ENCODE measurements around the gene IGBP1. TPM values are rescaled to one million over a fixed set of nuclear protein-coding genes. Genes with fewer than 3 reads are reported as not detected.
A peak's percentile ranks its signal among the peaks of the same experiment; 100 is the strongest.

Gene IGBP1
- polyA plus RNA-seq, 1 of the 3 experiments (the other 2 are of a cell fraction) = 49.4 TPM

GRCh38 chrX:70084592-70085240 lies 48.5 kb upstream of the IGBP1 start:
- no peak for DNase-seq
- H3K4me2 ChIP-seq = no peak overlapping the region
- WGBS (ENCODE audit: low lambda C conversion rate) = 34% methylated on average over 5 of the region's 5 CpGs
- peaks cover 8% of the 10 kb centered on the region; the same call in 1 of the 2 replicates for H3K27me3 ChIP-seq (ENCODE audit: insufficient read depth)
- no peak overlapping the region for H3K27ac ChIP-seq (ENCODE audit: low read depth in 2 of 2, low read length in 1 of 2)
- H2AFZ ChIP-seq (ENCODE audit: low read depth) = no peak overlapping the region
- no peaks in the 10 kb centered on the region for H3K9me3 ChIP-seq
- no peaks in the 10 kb centered on the region for H3K36me3 ChIP-seq (replicated peaks in 1 of 2; ENCODE audit: control insufficient read depth in 1 of 2, insufficient read depth in 2 of 2, low read length in 1 of 2)
- H3K9ac ChIP-seq = no peak overlapping the region
- CTCF ChIA-PET = interaction anchor here (2.5 kb wide), 1 partner anchor 13 kb away, joined by 12 read pairs; no protein-coding TSS in a partner anchor
- H4K20me1 ChIP-seq (ENCODE audit: insufficient read depth) = no peaks in the 10 kb centered on the region
- POLR2A ChIA-PET = no interaction called here
- no peaks in the 10 kb centered on the region for H3K4me1 ChIP-seq (ENCODE audit: control insufficient read depth in 1 of 2, insufficient read depth in 2 of 2, low read depth in 1 of 2, low read length in 1 of 2)
- no peaks in the 10 kb centered on the region for H3F3A ChIP-seq (replicated peaks; ENCODE audit: insufficient read depth)
- TF ChIP-seq SMC3 (IDR thresholded peaks at IDR 0.05; ENCODE audit: low read depth, low read length) (no peak), EP300 (IDR thresholded peaks at IDR 0.05; ENCODE audit: borderline replicate concordance in 1 of 2, low read depth in 1 of 2, low read length in 1 of 2) (no peak), RAD21 (IDR thresholded peaks at IDR 0.05; ENCODE audit: low read length) (no peak), NFIC (IDR thresholded peaks at IDR 0.05; ENCODE audit: borderline replicate concordance) (no peak), GATA2 (CRISPR knock-in tag; IDR thresholded peaks at IDR 0.05) (no peak), RXRA (IDR thresholded peaks at IDR 0.05; ENCODE audit: borderline replicate concordance, low read depth) (no peak), JUND (IDR thresholded peaks at IDR 0.05) (no peak), MAX (IDR thresholded peaks at IDR 0.05; ENCODE audit: low read depth) (no peak), USF1 (IDR thresholded peaks at IDR 0.05; ENCODE audit: borderline replicate concordance, low read depth) (no peak), YY1 (IDR thresholded peaks at IDR 0.05; ENCODE audit: low read depth) (no peak), CHD2 (IDR thresholded peaks at IDR 0.05; ENCODE audit: low read length, partially characterized antibody) (no peak), ELF1 (IDR thresholded peaks at IDR 0.05) (no peak)
- no peak overlapping the region for H3K4me3 ChIP-seq (ENCODE audit: low read depth in 2 of 2, low read length in 1 of 2)
- H3K9me2 ChIP-seq = no peaks in the 10 kb centered on the region
- no peaks in the 10 kb centered on the region for H3K79me2 ChIP-seq (ENCODE audit: insufficient read depth)

- peak overlapping the region; percentile 46; the same call in 1 of the 2 replicates for H2AFZ ChIP-seq (ENCODE audit: low read depth)
- DNase-seq = no peak
- H3K4me2 ChIP-seq = 0 out of 2 replicates have a peak overlapping the region, but pooled peaks have one; percentile 16
These were observed 45.2 kb upstream of the IGBP1 start for GRCh38 chrX:70087857-70088630.

More at GRCh38 chrX:70087857-70088630, 45.2 kb upstream of the IGBP1 start:
- Histone ChIP-seq H3K79me2 (ENCODE audit: insufficient read depth) (no peaks in the 10 kb centered on the region), H3K4me1 (ENCODE audit: control insufficient read depth in 1 of 2, insufficient read depth in 2 of 2, low read depth in 1 of 2, low read length in 1 of 2) (no peaks in the 10 kb centered on the region), H3K9me3 (no peaks in the 10 kb centered on the region), H3K36me3 (replicated peaks in 1 of 2; ENCODE audit: control insufficient read depth in 1 of 2, insufficient read depth in 2 of 2, low read length in 1 of 2) (no peaks in the 10 kb centered on the region), H3K9ac (no peak overlapping the region), H3K27me3 (ENCODE audit: insufficient read depth) (peaks cover 11% of the 10 kb centered on the region), H4K20me1 (ENCODE audit: insufficient read depth) (no peaks in the 10 kb centered on the region), H3F3A (replicated peaks; ENCODE audit: insufficient read depth) (no peaks in the 10 kb centered on the region), H3K9me2 (no peaks in the 10 kb centered on the region), H3K27ac (ENCODE audit: low read depth in 2 of 2, low read length in 1 of 2) (peak overlapping the region; percentile 30 to 34; a peak in 2 of 4 replicates), H3K4me3 (ENCODE audit: low read depth in 2 of 2, low read length in 1 of 2) (no peak overlapping the region)
- TF ChIP-seq NFIC (IDR thresholded peaks at IDR 0.05; ENCODE audit: borderline replicate concordance) (peak; percentile 66; the same call in 1 of the 2 replicates), POLR2AphosphoS5 (IDR thresholded peaks at IDR 0.05; ENCODE audit: low read depth, low read length) (no peak), USF1 (IDR thresholded peaks at IDR 0.05; ENCODE audit: borderline replicate concordance, low read depth) (no peak), ZBTB33 (IDR thresholded peaks at IDR 0.05; ENCODE audit: borderline replicate concordance, low read depth) (no peak)
- POLR2A ChIA-PET = no interaction called here
- WGBS (ENCODE audit: low lambda C conversion rate) = 39% methylated on average over 11 of the region's 11 CpGs
- CTCF ChIA-PET = interaction anchor here (0.6 to 3.2 kb wide), 4 partner anchors 9 to 58 kb away, joined by 3 to 19 read pairs (median 4); no protein-coding TSS in a partner anchor
